ENCODE measurements around the gene CHST13.

The CHST13 gene

GRCh38 chr3:126482503-126483255, 41.3 kb upstream of the CHST13 start:
- Histone ChIP-seq H3K4me1 (ENCODE audit: control insufficient read depth, insufficient read depth, low read length) (no peaks in the 10 kb centered on the region), H3K9ac (ENCODE audit: low read length) (no peak overlapping the region), H3K27ac (ENCODE audit: low read depth, low read length) (no peak overlapping the region), H3K4me3 (ENCODE audit: low read length) (no peak overlapping the region), H3K36me3 (ENCODE audit: control insufficient read depth, insufficient read depth, low read length) (no peaks in the 10 kb centered on the region), H3K27me3 (ENCODE audit: control insufficient read depth, insufficient read depth, low read length) (no peaks in the 10 kb centered on the region)

- Histone ChIP-seq H3K27ac (ENCODE audit: low read depth, low read length) (no peak overlapping the region), H3K9ac (ENCODE audit: low read length) (no peak overlapping the region), H3K27me3 (ENCODE audit: control insufficient read depth, insufficient read depth, low read length) (no peaks in the 10 kb centered on the region), H3K4me3 (ENCODE audit: low read length) (no peak overlapping the region), H3K4me1 (ENCODE audit: control insufficient read depth, insufficient read depth, low read length) (no peaks in the 10 kb centered on the region), H3K36me3 (ENCODE audit: control insufficient read depth, insufficient read depth, low read length) (no peaks in the 10 kb centered on the region)
Observed at GRCh38 chr3:126483321-126483761, 40.6 kb upstream of the CHST13 start.

- H3K36me3 ChIP-seq (ENCODE audit: control insufficient read depth, insufficient read depth, low read length) = no peaks in the 10 kb centered on the region
- no peaks in the 10 kb centered on the region for H3K4me1 ChIP-seq (ENCODE audit: control insufficient read depth, insufficient read depth, low read length)
- no peak overlapping the region for H3K9ac ChIP-seq (ENCODE audit: low read length)
- no peak overlapping the region for H3K27ac ChIP-seq (ENCODE audit: low read depth, low read length)
- no peak overlapping the region for H3K4me3 ChIP-seq (ENCODE audit: low read length)
- no peaks in the 10 kb centered on the region for H3K27me3 ChIP-seq (ENCODE audit: control insufficient read depth, insufficient read depth, low read length)
Observed at GRCh38 chr3:126484148-126484547, 39.8 kb upstream of the CHST13 start.

- Histone ChIP-seq H3K4me3 (ENCODE audit: low read length) (no peak overlapping the region), H3K36me3 (ENCODE audit: control insufficient read depth, insufficient read depth, low read length) (no peaks in the 10 kb centered on the region), H3K4me1 (ENCODE audit: control insufficient read depth, insufficient read depth, low read length) (no peaks in the 10 kb centered on the region)
Observed at GRCh38 chr3:126484662-126485061, 39.3 kb upstream of the CHST13 start.

GRCh38 chr3:126485176-126485897, 38.6 kb upstream of the CHST13 start:
- Histone ChIP-seq H3K4me3 (ENCODE audit: low read length) (no peak overlapping the region), H3K27me3 (ENCODE audit: control insufficient read depth, insufficient read depth, low read length) (no peaks in the 10 kb centered on the region), H3K27ac (ENCODE audit: low read depth, low read length) (no peak overlapping the region), H3K4me1 (ENCODE audit: control insufficient read depth, insufficient read depth, low read length) (no peaks in the 10 kb centered on the region), H3K36me3 (ENCODE audit: control insufficient read depth, insufficient read depth, low read length) (no peaks in the 10 kb centered on the region), H3K9ac (ENCODE audit: low read length) (no peak overlapping the region)

More at GRCh38 chr3:126484662-126485061, 39.3 kb upstream of the CHST13 start:
- no peak overlapping the region for H3K9ac ChIP-seq (ENCODE audit: low read length)
- H3K27me3 ChIP-seq (ENCODE audit: control insufficient read depth, insufficient read depth, low read length) = no peaks in the 10 kb centered on the region
- H3K27ac ChIP-seq (ENCODE audit: low read depth, low read length) = no peak overlapping the region

- no peak overlapping the region for H3K4me3 ChIP-seq (ENCODE audit: low read length)
- H3K36me3 ChIP-seq (ENCODE audit: control insufficient read depth, insufficient read depth, low read length) = no peaks in the 10 kb centered on the region
- H3K27ac ChIP-seq (ENCODE audit: low read depth, low read length) = no peak overlapping the region
- no peaks in the 10 kb centered on the region for H3K27me3 ChIP-seq (ENCODE audit: control insufficient read depth, insufficient read depth, low read length)
- no peaks in the 10 kb centered on the region for H3K4me1 ChIP-seq (ENCODE audit: control insufficient read depth, insufficient read depth, low read length)
- no peak overlapping the region for H3K9ac ChIP-seq (ENCODE audit: low read length)
Observed at GRCh38 chr3:126485956-126486355, 38.0 kb upstream of the CHST13 start.

- Histone ChIP-seq H3K9ac (ENCODE audit: low read length) (no peak overlapping the region), H3K4me3 (ENCODE audit: low read length) (no peak overlapping the region), H3K4me1 (ENCODE audit: control insufficient read depth, insufficient read depth, low read length) (no peaks in the 10 kb centered on the region), H3K27ac (ENCODE audit: low read depth, low read length) (no peak overlapping the region), H3K27me3 (ENCODE audit: control insufficient read depth, insufficient read depth, low read length) (no peaks in the 10 kb centered on the region), H3K36me3 (ENCODE audit: control insufficient read depth, insufficient read depth, low read length) (no peaks in the 10 kb centered on the region)
Observed at GRCh38 chr3:126486360-126486847, 37.6 kb upstream of the CHST13 start.

- H3K9ac ChIP-seq (ENCODE audit: low read length) = no peak overlapping the region
- no peak overlapping the region for H3K27ac ChIP-seq (ENCODE audit: low read depth, low read length)
- H3K4me3 ChIP-seq (ENCODE audit: low read length) = no peak overlapping the region
- no peaks in the 10 kb centered on the region for H3K4me1 ChIP-seq (ENCODE audit: control insufficient read depth, insufficient read depth, low read length)
- no peaks in the 10 kb centered on the region for H3K27me3 ChIP-seq (ENCODE audit: control insufficient read depth, insufficient read depth, low read length)
- H3K36me3 ChIP-seq (ENCODE audit: control insufficient read depth, insufficient read depth, low read length) = no peaks in the 10 kb centered on the region
Observed at GRCh38 chr3:126487151-126487771, 36.7 kb upstream of the CHST13 start.

GRCh38 chr3:126488185-126488584, 35.8 kb upstream of the CHST13 start:
- Histone ChIP-seq H3K4me3 (ENCODE audit: low read length) (no peak overlapping the region), H3K27ac (ENCODE audit: low read depth, low read length) (no peak overlapping the region), H3K36me3 (ENCODE audit: control insufficient read depth, insufficient read depth, low read length) (no peaks in the 10 kb centered on the region), H3K27me3 (ENCODE audit: control insufficient read depth, insufficient read depth, low read length) (no peaks in the 10 kb centered on the region), H3K4me1 (ENCODE audit: control insufficient read depth, insufficient read depth, low read length) (no peaks in the 10 kb centered on the region), H3K9ac (ENCODE audit: low read length) (no peak overlapping the region)

- no peak overlapping the region for H3K27ac ChIP-seq (ENCODE audit: low read depth, low read length)
- no peaks in the 10 kb centered on the region for H3K36me3 ChIP-seq (ENCODE audit: control insufficient read depth, insufficient read depth, low read length)
- no peaks in the 10 kb centered on the region for H3K27me3 ChIP-seq (ENCODE audit: control insufficient read depth, insufficient read depth, low read length)
- no peak overlapping the region for H3K4me3 ChIP-seq (ENCODE audit: low read length)
- H3K9ac ChIP-seq (ENCODE audit: low read length) = no peak overlapping the region
- no peaks in the 10 kb centered on the region for H3K4me1 ChIP-seq (ENCODE audit: control insufficient read depth, insufficient read depth, low read length)
Observed at GRCh38 chr3:126488886-126489569, 34.9 kb upstream of the CHST13 start.

GRCh38 chr3:126490619-126491018, 33.3 kb upstream of the CHST13 start:
- Histone ChIP-seq H3K27me3 (ENCODE audit: control insufficient read depth, insufficient read depth, low read length) (no peaks in the 10 kb centered on the region), H3K4me3 (ENCODE audit: low read length) (no peak overlapping the region), H3K9ac (ENCODE audit: low read length) (no peak overlapping the region), H3K36me3 (ENCODE audit: control insufficient read depth, insufficient read depth, low read length) (no peaks in the 10 kb centered on the region), H3K4me1 (ENCODE audit: control insufficient read depth, insufficient read depth, low read length) (no peaks in the 10 kb centered on the region), H3K27ac (ENCODE audit: low read depth, low read length) (no peak overlapping the region)

Data from rectal smooth muscle tissue (tissue), 1 donor.